T-cell (primary cell): ENCODE results near the gene XAGE2. TPM values are rescaled to one million over a fixed set of nuclear protein-coding genes. Genes with fewer than 3 reads are reported as not detected.
A peak's percentile ranks its signal among the peaks of the same experiment; 100 is the strongest.
"Not testable (repeated sequence)": the region's sequence is repeated elsewhere in the genome, so short reads cannot be mapped to it uniquely, and the experiment has no call there.

ENCODE experiments used
- ATAC-seq, 4 experiments: fragments of 200-7000 bp in 3 of 4; fragments of 150-1000 bp in 1 of 4; cut with Tn5 transposase; replicated peaks in 1 of 4; 1 replicate in 3 of 4; 2 replicates in 1 of 4; pipeline ENCODE4 v1.10.0; 2021; ENCODE audit warnings: moderate library complexity in 3 of 4, mild to moderate bottlenecking in 2 of 4, moderate number of reproducible peaks in 1 of 4
- CTCF ChIA-PET, 2 donors: fragments of 300-600 bp; sonication (Branson Sonifier 250); formaldehyde crosslinking; loops; one replicate each; lab custom pipeline; 2022; ENCODE audit warnings: antibody characterized with exemption in 2 of 2; lab: Charles Lee
- POLR2A ChIA-PET, 2 donors: fragments of 300-600 bp; sonication (Branson Sonifier 250); formaldehyde crosslinking; loops; one replicate each; lab custom pipeline; 2022; ENCODE audit warnings: antibody characterized with exemption in 2 of 2; lab: Charles Lee
- DNase-seq, 35 experiments: peaks; one replicate each; pipeline versions ENCODE4 v3.0.0 to v3.0.0-alpha.2; 2013 to 2023
- H3K27ac ChIP-seq: one replicate; pipeline ENCODE4 v1.5.1; 2013; ENCODE audit warnings: low read length
- H3K27me3 ChIP-seq, 2 experiments: replicated peaks in 1 of 2; 1 replicate in 1 of 2; 2 replicates in 1 of 2; pipeline versions ENCODE4 v1.6.1 to v1.7.0; 2013; ENCODE audit warnings: low read length in 1 of 2, mixed read lengths in 1 of 2; ENCODE audit not compliant: control insufficient read depth in 2 of 2, insufficient read depth in 2 of 2; ENCODE audit errors: extremely low read depth in 1 of 2
- H3K36me3 ChIP-seq, 2 donors: 1 replicate in 1 of 2; 2 replicates in 1 of 2; pipeline versions ENCODE4 v1.6.1 to v1.7.0; 2013; ENCODE audit warnings: low read length in 1 of 2; ENCODE audit not compliant: control insufficient read depth in 2 of 2, insufficient read depth in 1 of 2; ENCODE audit errors: extremely low read depth in 1 of 2
- H3K4me1 ChIP-seq, 2 experiments: 1 replicate in 1 of 2; 2 replicates in 1 of 2; pipeline versions ENCODE4 v1.6.1 to v1.7.0; 2013; ENCODE audit warnings: low read length in 2 of 2, mixed read lengths in 1 of 2; ENCODE audit not compliant: insufficient read depth in 2 of 2, control insufficient read depth in 1 of 2; ENCODE audit errors: extremely low read depth in 1 of 2
- H3K4me3 ChIP-seq, 2 donors: 1 replicate in 1 of 2; 2 replicates in 1 of 2; pipeline versions ENCODE4 v1.5.1 to v1.7.0; 2013; ENCODE audit warnings: mild to moderate bottlenecking in 2 of 2, low read length in 1 of 2, moderate library complexity in 1 of 2; ENCODE audit not compliant: control insufficient read depth in 1 of 2; ENCODE audit errors: extremely low read depth in 1 of 2
- H3K9me3 ChIP-seq: 2 replicates; pipeline ENCODE4 v1.7.0; 2013
- H3K27ac Mint-ChIP-seq, 2 donors: one replicate each; pipeline ENCODE4 v1.8.0; 2020 to 2021; ENCODE audit warnings: mild to moderate bottlenecking in 2 of 2, mixed read lengths in 2 of 2
- H3K27me3 Mint-ChIP-seq, 2 donors: one replicate each; pipeline ENCODE4 v1.8.0; 2021 to 2022; ENCODE audit warnings: mixed read lengths in 2 of 2
- H3K36me3 Mint-ChIP-seq: one replicate; pipeline ENCODE4 v1.8.0; 2021; ENCODE audit warnings: mixed read lengths
- H3K4me1 Mint-ChIP-seq, 3 donors: one replicate each; pipeline ENCODE4 v1.8.0; 2020 to 2022; ENCODE audit warnings: mixed read lengths in 3 of 3, mild to moderate bottlenecking in 1 of 3
- H3K4me3 Mint-ChIP-seq, 3 donors: one replicate each; pipeline ENCODE4 v1.8.0; 2020 to 2022; ENCODE audit warnings: mild to moderate bottlenecking in 3 of 3, mixed read lengths in 3 of 3, moderate library complexity in 3 of 3
- H3K9me3 Mint-ChIP-seq, 3 donors: one replicate each; pipeline ENCODE4 v1.8.0; 2020 to 2022; ENCODE audit warnings: mixed read lengths in 3 of 3
- WGBS: methylation state at CpG from one replicate; pipeline ENCODE4 v1.1.5; 2013; ENCODE audit warnings: missing lambda C conversion rate; ENCODE audit not compliant: insufficient coverage; 5-methylcytosine and 5-hydroxymethylcytosine counted together
- total RNA-seq, 35 experiments: library from RNA in 6 of 35; stranded (reverse) in 6 of 35; fragments of 120-200 nt in 1 of 35; gene quantifications; one replicate each; pipeline versions ENCODE4 v1.2.1 to v1.2.4 and lab custom pipeline; 2013 to 2026

XAGE2 gene
- total RNA-seq, result not detected
- not detected for total RNA-seq (2013)
- 0 to 0.06 (median 0) reads per million in 29 experiments for total RNA-seq (lab: John Stamatoyannopoulos, UW)

DNA sequence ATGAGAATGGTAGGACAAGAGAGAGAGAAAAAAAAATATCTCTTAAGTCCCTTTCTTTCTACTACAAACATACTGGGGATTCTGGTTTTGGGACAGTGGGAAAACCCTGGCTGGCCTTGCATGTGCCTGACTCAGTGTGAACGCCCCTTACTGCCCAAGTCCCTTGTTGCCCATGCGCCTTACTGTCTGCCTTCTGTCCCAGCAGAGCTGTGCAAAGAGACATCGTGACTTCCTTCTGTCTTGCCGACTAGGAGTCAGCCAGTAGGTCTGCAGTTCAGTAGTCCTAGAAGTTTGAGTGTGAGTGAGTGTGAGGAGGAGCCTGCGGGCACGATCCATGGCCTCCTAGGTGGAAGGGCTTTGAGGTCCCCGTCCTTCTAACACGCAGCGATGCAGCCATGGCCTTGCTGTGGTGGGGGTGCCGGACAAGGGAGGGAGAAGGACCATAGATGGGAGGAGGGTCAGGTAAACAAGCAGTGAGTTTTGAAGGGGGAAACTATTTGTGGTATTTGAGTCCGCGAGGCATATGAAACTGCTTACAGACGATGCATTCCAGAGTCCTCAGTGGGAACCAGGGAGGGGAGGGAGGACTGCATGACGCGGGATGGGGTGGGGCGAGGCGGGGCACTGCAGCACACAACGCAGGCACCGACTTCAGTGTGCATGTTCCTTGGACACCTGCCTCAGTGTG, at the start of gene XAGE2:
Gene XAGE2 (plus strand): TSS at position 654 of the 688 bp plus-strand sequence. CDS start 994 bp downstream, outside the sequence.
- Mint-ChIP-seq H3K4me3 (no peak within 1 kb of the TSS), H3K27me3 (peaks cover 0 to 44% of the 10 kb centered on the region in 2 donors), H3K9me3 (no peaks in the 10 kb centered on the region), H3K4me1 (no peaks in the 10 kb centered on the region), H3K27ac (no peak within 1 kb of the TSS), H3K36me3 (no peaks in the 10 kb centered on the region)
- no peak within 1 kb of the TSS for H3K27ac ChIP-seq
- ChIA-PET CTCF (no interaction called here), POLR2A (no interaction called here)
- H3K9me3 ChIP-seq, result no peaks in the 10 kb centered on the region
- no peak for DNase-seq
- WGBS, result 85% methylated on average over 12 of the region's 19 CpGs
- no peaks in the 10 kb centered on the region for H3K27me3 ChIP-seq
- no peaks in the 10 kb centered on the region for H3K4me1 ChIP-seq
- no peak for ATAC-seq
- H3K36me3 ChIP-seq, result no peaks in the 10 kb centered on the region
- H3K4me3 ChIP-seq, result no peak within 1 kb of the TSS

GRCh38 chrX:52337410-52337809, 31.4 kb upstream of the XAGE2 start:
- Histone ChIP-seq H3K36me3 (no peaks in the 10 kb centered on the region), H3K4me3 (no peak overlapping the region), H3K27me3 (no peaks in the 10 kb centered on the region), H3K4me1 (no peaks in the 10 kb centered on the region), H3K27ac (no peak overlapping the region), H3K9me3 (no peaks in the 10 kb centered on the region)
- POLR2A ChIA-PET, result no interaction called here
- no peaks in the 10 kb centered on the region for H3K4me1 Mint-ChIP-seq
- H3K4me3 Mint-ChIP-seq, result no peak overlapping the region
- WGBS, result no CpG with 5 or more reads among the region's 4 CpGs
- ATAC-seq, result no peak
- CTCF ChIA-PET, result no interaction called here
- H3K9me3 Mint-ChIP-seq, result peaks cover 0 to 4% (median 4%) of the 10 kb centered on the region in 3 donors
- no peak for DNase-seq
- peaks cover 7 to 50% of the 10 kb centered on the region in 2 donors for H3K27me3 Mint-ChIP-seq
- H3K36me3 Mint-ChIP-seq, result no peaks in the 10 kb centered on the region
- no peak overlapping the region for H3K27ac Mint-ChIP-seq

GRCh38 chrX:52341493-52341892, 27.3 kb upstream of the XAGE2 start:
- POLR2A ChIA-PET, result no interaction called here
- H3K4me1 Mint-ChIP-seq, result no peaks in the 10 kb centered on the region
- H3K36me3 Mint-ChIP-seq, result no peaks in the 10 kb centered on the region
- H3K4me1 ChIP-seq, result no peaks in the 10 kb centered on the region
- DNase-seq (no peak), ATAC-seq (no peak)
- H3K27ac Mint-ChIP-seq, result no peak overlapping the region
- H3K9me3 Mint-ChIP-seq, result no peaks in the 10 kb centered on the region
- H3K27me3 ChIP-seq, result no peaks in the 10 kb centered on the region
- peaks cover 0 to 44% of the 10 kb centered on the region in 2 donors for H3K27me3 Mint-ChIP-seq
- H3K4me3 ChIP-seq, result no peak overlapping the region
- no peaks in the 10 kb centered on the region for H3K9me3 ChIP-seq
- H3K27ac ChIP-seq, result no peak overlapping the region
- CTCF ChIA-PET, result no interaction called here
- H3K4me3 Mint-ChIP-seq, result no peak overlapping the region
- no peaks in the 10 kb centered on the region for H3K36me3 ChIP-seq

DNA sequence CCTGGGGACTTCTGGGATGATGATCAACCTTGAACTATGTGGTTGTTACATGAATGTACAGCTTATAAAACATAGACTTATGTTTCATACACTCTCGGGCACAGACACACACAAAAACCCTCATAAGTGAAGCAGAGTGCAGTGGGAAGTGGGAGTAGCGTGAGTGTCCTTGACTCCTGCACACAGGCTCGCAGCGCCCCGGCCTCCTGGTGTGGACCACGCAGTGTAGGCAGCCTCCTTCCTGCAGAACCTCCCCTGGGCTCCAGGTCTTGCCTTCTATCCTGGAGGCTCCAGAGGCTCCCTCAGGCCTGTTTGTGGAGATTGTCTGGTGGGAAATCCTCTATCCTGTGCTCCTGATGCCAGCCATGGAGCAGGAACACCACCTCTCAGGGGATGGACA, 25.7 kb upstream of the XAGE2 start:
- H3K27me3 Mint-ChIP-seq, result peaks cover 0 to 45% of the 10 kb centered on the region in 2 donors
- H3K4me3 ChIP-seq, H3K9me3 ChIP-seq, H3K36me3 ChIP-seq, H3K27ac ChIP-seq, H3K36me3 Mint-ChIP-seq, H3K4me3 Mint-ChIP-seq, H3K27ac Mint-ChIP-seq, POLR2A ChIA-PET, H3K4me1 Mint-ChIP-seq, H3K4me1 ChIP-seq, DNase-seq, H3K27me3 ChIP-seq, H3K9me3 Mint-ChIP-seq, CTCF ChIA-PET, ATAC-seq: not testable (repeated sequence)
- WGBS, result no CpG with 5 or more reads among the region's 6 CpGs

- DNase-seq, result peak in 16 of 35 experiments; percentile 2 to 38 (median 8)
- POLR2A ChIA-PET, result interaction anchor here in 1 of 2 donors (0.7 kb wide), 1 partner anchor 24 kb away, joined by 5 read pairs; no protein-coding TSS in a partner anchor
- H3K4me3 Mint-ChIP-seq, H3K4me1 Mint-ChIP-seq, H3K27ac Mint-ChIP-seq, ATAC-seq, H3K27me3 ChIP-seq, H3K9me3 ChIP-seq, CTCF ChIA-PET, H3K36me3 ChIP-seq, H3K36me3 Mint-ChIP-seq, H3K27ac ChIP-seq, H3K9me3 Mint-ChIP-seq, H3K4me3 ChIP-seq, H3K4me1 ChIP-seq: not testable (repeated sequence)
- no CpG with 5 or more reads among the region's 4 CpGs for WGBS
- H3K27me3 Mint-ChIP-seq, result peaks cover 0 to 42% of the 10 kb centered on the region in 2 donors
Measured at GRCh38 chrX:52345402-52345801, 23.4 kb upstream of the XAGE2 start.

GRCh38 chrX:52346174-52347165, 22.4 kb upstream of the XAGE2 start:
- WGBS, result 72% methylated on average over 2 of the region's 8 CpGs
- POLR2A ChIA-PET, result no interaction called here
- H3K27ac ChIP-seq, result no peak overlapping the region
- CTCF ChIA-PET, result no interaction called here
- no peak overlapping the region for H3K4me3 ChIP-seq
- H3K9me3 ChIP-seq, result no peaks in the 10 kb centered on the region
- no peaks in the 10 kb centered on the region for H3K27me3 ChIP-seq
- Mint-ChIP-seq H3K27ac (no peak overlapping the region), H3K27me3 (peaks cover 0 to 38% of the 10 kb centered on the region in 2 donors), H3K9me3 (no peaks in the 10 kb centered on the region), H3K4me3 (no peak overlapping the region), H3K36me3 (no peaks in the 10 kb centered on the region), H3K4me1 (no peaks in the 10 kb centered on the region)
- H3K4me1 ChIP-seq, result no peaks in the 10 kb centered on the region
- no peaks in the 10 kb centered on the region for H3K36me3 ChIP-seq
- ATAC-seq (no peak), DNase-seq (no peak)
